ENCODE results near the gene LRRC19.

LRRC19 gene

DNA sequence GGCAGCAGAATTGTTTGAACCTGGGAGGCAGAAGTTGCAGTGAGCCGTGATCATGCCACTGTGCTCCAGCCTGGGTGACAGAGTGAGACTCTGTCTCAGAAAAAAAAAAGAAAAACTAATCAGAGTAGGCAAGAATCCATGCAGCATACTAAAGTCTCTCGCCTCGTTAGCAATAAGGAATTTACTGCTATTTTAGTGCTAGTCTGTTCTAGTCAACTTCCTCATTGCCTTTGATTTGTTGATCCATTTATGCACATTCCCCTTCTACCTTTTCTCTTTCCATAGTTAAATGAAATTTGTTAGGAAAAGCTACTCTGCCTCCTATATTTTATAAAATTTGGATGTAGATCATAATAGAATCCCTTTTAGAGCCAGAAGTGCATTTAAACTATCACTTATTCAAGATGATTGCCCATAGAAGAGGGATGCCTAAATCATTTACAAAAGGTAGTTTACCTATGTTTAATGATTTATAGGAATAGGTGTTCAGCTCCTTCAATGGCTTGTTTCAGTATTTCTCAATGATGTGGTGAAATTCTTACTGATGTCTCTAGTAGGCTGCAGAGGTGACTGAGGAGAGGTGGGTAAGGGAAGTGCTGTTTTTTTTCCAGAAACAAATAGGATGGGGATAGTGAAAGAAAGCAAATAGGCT lies 1.9 kb downstream of the LRRC19 start:
- H3K4me3 ChIP-seq (replicated peaks in 1 of 2; ENCODE audit: low read depth in 2 of 2, low read length in 2 of 2) = no peak overlapping the region
- DNase-seq (ENCODE audit: low read depth in 2 of 2) = no peak
- no peak for TF ChIP-seq CTCF (IDR thresholded peaks at IDR 0.05; ENCODE audit: low read depth, low read length)

- TF ChIP-seq CTCF (IDR thresholded peaks at IDR 0.05; ENCODE audit: low read depth, low read length) = no peak
- no peak for DNase-seq (ENCODE audit: low read depth in 2 of 2)
- no peak overlapping the region for H3K4me3 ChIP-seq (replicated peaks in 1 of 2; ENCODE audit: low read depth in 2 of 2, low read length in 2 of 2)
These were observed 9.7 kb downstream of the LRRC19 start for GRCh38 chr9:26995810-26996209.

DNA sequence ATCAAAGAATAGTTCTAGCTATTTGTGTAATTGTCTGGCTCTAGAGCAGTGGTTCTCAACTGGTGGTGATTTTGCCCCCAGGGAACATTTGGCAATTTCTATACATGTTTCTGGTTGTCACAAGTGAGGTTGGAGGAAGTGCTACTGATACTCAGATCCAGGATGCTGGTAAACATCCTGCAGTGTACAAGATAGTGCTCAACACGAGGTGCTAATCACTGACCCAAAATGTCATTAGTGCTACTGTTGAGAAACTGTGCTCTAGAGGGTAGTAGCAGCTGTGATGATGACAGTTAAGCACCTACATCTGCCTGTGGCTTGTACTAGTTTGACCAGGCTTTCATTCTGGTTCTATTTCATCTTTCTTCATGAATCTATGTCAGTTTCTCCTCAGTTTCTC lies 22.1 kb downstream of the LRRC19 start:
- no peak for TF ChIP-seq CTCF (IDR thresholded peaks at IDR 0.05; ENCODE audit: low read depth, low read length)
- no peak overlapping the region for H3K4me3 ChIP-seq (replicated peaks in 1 of 2; ENCODE audit: low read depth in 2 of 2, low read length in 2 of 2)
- no peak for DNase-seq (ENCODE audit: low read depth in 2 of 2)

DNA sequence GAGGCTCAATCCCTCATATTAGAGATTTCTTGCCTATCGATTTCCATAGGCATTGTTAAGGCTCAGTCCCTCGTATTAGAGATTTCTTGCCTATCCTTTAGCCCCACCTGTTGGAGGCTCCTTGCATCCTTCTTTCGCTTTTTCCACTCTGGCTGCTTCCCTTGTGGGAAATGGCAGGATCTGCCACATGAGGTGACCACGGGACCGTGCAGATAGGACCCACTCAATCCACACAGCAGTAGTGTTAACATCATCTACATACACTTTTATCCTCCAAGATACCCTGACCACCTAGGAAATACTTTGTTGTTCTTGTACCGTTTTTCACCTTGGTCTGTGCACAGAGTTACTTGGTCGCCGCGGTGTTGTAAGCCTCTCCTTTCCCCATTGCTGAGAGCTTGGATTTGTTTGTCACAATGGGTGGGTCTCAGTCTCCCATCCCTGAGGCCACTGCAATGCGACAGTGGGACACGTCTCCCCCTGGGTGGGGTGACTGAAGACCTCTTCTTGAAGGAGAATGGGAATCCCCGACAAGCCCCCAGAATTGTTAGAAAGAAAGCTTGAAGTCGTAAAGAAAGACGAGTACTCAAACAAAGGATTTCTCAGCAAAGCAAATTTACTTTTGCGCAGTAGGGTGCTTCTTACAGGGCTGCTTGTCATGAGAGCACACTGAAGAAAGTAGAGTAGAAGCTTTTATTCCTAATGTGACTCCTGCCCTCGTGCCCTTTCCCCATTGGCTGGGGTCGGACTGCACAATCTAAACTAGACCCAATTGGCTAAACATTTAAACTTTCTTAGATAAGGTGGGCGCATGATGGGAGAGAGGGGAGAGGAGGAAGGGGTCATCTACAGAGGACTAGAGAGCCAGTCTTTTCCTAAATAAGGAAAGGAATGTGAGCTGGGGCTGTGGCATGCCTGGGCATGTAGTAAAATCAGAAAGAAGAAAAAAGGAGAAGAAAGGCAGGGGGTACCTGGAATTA lies 29.5 kb downstream of the LRRC19 start:
- TF ChIP-seq CTCF (IDR thresholded peaks at IDR 0.05; ENCODE audit: low read depth, low read length) = peak; percentile 68
- H3K4me3 ChIP-seq (replicated peaks in 1 of 2; ENCODE audit: low read depth in 2 of 2, low read length in 2 of 2) = no peak overlapping the region
- DNase-seq (ENCODE audit: low read depth in 2 of 2) = peak; percentile 57 to 72

GRCh38 chr9:26974927-26975326 lies 30.5 kb downstream of the LRRC19 start:
- no peak overlapping the region for H3K4me3 ChIP-seq (replicated peaks in 1 of 2; ENCODE audit: low read depth in 2 of 2, low read length in 2 of 2)
- DNase-seq (ENCODE audit: low read depth in 2 of 2) = no peak
- no peak for TF ChIP-seq CTCF (IDR thresholded peaks at IDR 0.05; ENCODE audit: low read depth, low read length)

DNA sequence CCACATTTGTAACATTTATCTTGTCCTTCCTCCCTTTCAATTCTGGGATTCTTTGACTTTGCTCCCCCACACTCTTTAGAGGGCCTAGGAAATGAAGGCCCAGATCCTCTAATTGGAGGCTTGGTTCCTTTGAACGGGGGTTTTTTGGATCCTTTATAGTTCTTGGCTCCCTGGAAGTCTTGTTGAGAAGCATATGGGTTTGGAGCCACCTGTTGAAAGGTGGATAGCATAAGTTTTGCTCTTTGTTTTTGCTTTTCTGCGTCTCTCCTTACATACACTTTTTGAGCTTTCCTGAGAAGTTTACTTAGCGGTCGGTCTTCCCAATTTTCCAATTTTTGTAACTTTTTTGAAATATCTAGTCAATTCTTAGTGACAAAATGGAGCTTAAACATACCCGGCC lies 31.5 kb downstream of the LRRC19 start:
- TF ChIP-seq CTCF (IDR thresholded peaks at IDR 0.05; ENCODE audit: low read depth, low read length) = no peak
- no peak for DNase-seq (ENCODE audit: low read depth in 2 of 2)
- no peak overlapping the region for H3K4me3 ChIP-seq (replicated peaks in 1 of 2; ENCODE audit: low read depth in 2 of 2, low read length in 2 of 2)

Data from cardiac fibroblast (primary cell).